Neural cell (in vitro differentiated cells): Measurements from ENCODE around the gene TMEM139.

Experiments
- EP300 ChIP-seq: fragments of 450-650 bp; conservative IDR thresholded peaks from 2 replicates; pipeline ENCODE4 v1.6.1; 2014; ENCODE audit warnings: antibody characterized with exemption, mild to moderate bottlenecking, moderate library complexity; ENCODE audit not compliant: poor library complexity, severe bottlenecking
- EZH2 ChIP-seq: fragments of 200-600, 300-800 bp; shearing (Covaris generic), sonication (generic); IDR thresholded peaks from 2 replicates; pipeline ENCODE4 v1.6.1; 2014; ENCODE audit warnings: antibody characterized with exemption, low read length, borderline replicate concordance, mild to moderate bottlenecking; ENCODE audit not compliant: insufficient read depth, poor library complexity, severe bottlenecking
- RAD21 ChIP-seq: fragments of 450-650 bp; conservative IDR thresholded peaks from 2 replicates; pipeline ENCODE4 v1.6.1; 2014; ENCODE audit warnings: antibody characterized with exemption, mild to moderate bottlenecking, moderate library complexity
- SMC3 ChIP-seq: fragments of 450-650 bp; conservative IDR thresholded peaks from 2 replicates; pipeline ENCODE4 v1.6.1; 2014; ENCODE audit warnings: antibody characterized with exemption, mild to moderate bottlenecking, moderate library complexity; ENCODE audit not compliant: poor library complexity
- TAF1 ChIP-seq: IDR thresholded peaks from 2 replicates; pipeline ENCODE4 v1.6.1; 2012; ENCODE audit warnings: low read depth
- TF ChIP-seq, protein P1 (sequence below): fragments of 450-650 bp; IDR thresholded peaks from 2 replicates; pipeline ENCODE4 v1.5.1; 2014; ENCODE audit warnings: antibody characterized with exemption, mild to moderate bottlenecking, moderate library complexity; ENCODE audit not compliant: poor library complexity, severe bottlenecking
- TF ChIP-seq, protein P2 (sequence below): IDR thresholded peaks from 2 replicates; pipeline ENCODE4 v1.6.1; 2012; ENCODE audit warnings: borderline replicate concordance

DNA sequence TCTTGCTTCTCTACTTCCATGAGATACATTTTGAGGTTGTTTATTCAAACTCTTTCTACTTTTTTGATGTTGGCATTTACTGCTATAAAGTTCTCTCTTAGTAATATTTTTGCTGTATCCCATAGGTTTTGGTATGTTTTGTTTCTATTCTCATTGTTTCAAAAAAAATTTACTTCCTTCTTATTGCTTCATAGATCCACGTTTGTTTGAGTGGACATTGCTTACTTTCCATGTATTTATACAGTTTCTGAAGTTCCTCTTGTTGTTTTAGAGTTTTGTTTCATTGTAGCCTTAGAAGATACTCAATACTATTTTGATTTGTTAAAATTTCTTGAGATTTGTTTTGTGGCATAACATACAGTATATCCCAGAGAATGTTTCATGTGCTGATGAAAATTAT is 49.2 kb upstream of the TMEM139 start:
- TF ChIP-seq, protein P1, sequence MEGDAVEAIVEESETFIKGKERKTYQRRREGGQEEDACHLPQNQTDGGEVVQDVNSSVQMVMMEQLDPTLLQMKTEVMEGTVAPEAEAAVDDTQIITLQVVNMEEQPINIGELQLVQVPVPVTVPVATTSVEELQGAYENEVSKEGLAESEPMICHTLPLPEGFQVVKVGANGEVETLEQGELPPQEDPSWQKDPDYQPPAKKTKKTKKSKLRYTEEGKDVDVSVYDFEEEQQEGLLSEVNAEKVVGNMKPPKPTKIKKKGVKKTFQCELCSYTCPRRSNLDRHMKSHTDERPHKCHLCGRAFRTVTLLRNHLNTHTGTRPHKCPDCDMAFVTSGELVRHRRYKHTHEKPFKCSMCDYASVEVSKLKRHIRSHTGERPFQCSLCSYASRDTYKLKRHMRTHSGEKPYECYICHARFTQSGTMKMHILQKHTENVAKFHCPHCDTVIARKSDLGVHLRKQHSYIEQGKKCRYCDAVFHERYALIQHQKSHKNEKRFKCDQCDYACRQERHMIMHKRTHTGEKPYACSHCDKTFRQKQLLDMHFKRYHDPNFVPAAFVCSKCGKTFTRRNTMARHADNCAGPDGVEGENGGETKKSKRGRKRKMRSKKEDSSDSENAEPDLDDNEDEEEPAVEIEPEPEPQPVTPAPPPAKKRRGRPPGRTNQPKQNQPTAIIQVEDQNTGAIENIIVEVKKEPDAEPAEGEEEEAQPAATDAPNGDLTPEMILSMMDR, result no peak
- no peak for TF ChIP-seq EZH2
- no peak for TF ChIP-seq TAF1
- TF ChIP-seq, protein P2, sequence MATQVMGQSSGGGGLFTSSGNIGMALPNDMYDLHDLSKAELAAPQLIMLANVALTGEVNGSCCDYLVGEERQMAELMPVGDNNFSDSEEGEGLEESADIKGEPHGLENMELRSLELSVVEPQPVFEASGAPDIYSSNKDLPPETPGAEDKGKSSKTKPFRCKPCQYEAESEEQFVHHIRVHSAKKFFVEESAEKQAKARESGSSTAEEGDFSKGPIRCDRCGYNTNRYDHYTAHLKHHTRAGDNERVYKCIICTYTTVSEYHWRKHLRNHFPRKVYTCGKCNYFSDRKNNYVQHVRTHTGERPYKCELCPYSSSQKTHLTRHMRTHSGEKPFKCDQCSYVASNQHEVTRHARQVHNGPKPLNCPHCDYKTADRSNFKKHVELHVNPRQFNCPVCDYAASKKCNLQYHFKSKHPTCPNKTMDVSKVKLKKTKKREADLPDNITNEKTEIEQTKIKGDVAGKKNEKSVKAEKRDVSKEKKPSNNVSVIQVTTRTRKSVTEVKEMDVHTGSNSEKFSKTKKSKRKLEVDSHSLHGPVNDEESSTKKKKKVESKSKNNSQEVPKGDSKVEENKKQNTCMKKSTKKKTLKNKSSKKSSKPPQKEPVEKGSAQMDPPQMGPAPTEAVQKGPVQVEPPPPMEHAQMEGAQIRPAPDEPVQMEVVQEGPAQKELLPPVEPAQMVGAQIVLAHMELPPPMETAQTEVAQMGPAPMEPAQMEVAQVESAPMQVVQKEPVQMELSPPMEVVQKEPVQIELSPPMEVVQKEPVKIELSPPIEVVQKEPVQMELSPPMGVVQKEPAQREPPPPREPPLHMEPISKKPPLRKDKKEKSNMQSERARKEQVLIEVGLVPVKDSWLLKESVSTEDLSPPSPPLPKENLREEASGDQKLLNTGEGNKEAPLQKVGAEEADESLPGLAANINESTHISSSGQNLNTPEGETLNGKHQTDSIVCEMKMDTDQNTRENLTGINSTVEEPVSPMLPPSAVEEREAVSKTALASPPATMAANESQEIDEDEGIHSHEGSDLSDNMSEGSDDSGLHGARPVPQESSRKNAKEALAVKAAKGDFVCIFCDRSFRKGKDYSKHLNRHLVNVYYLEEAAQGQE, result no peak
- TF ChIP-seq SMC3, result no peak
- TF ChIP-seq EP300, result no peak
- no peak for TF ChIP-seq RAD21
